Inflammatory macrophage treated with lipopolysaccharide for 1 hour (primary cell): Measurements from ENCODE around the gene EIF4H.

ENCODE experiments used
- DNase-seq, 2 donors: peaks; one replicate each; pipeline ENCODE4 v3.0.0-alpha.2; 2020 to 2022

EIF4H gene

GRCh38 chr7:74228951-74229900 is 55.1 kb downstream of the EIF4H start:
- peak; percentile 66 to 67 for DNase-seq

- DNase-seq = peak; percentile 84 to 92
Measured at GRCh38 chr7:74230446-74231231, 56.5 kb downstream of the EIF4H start.

GRCh38 chr7:74231232-74231590 is 57.1 kb downstream of the EIF4H start:
- peak; percentile 13 to 47 for DNase-seq

- DNase-seq = no peak
Measured at GRCh38 chr7:74233655-74234285, 59.6 kb downstream of the EIF4H start.

GRCh38 chr7:74235518-74236268 is 61.5 kb downstream of the EIF4H start:
- no peak for DNase-seq

GRCh38 chr7:74236284-74236683 is 62.1 kb downstream of the EIF4H start:
- no peak for DNase-seq

GRCh38 chr7:74240482-74240881 is 66.3 kb downstream of the EIF4H start:
- DNase-seq = no peak

- DNase-seq = no peak
Measured at GRCh38 chr7:74242122-74242443, 67.9 kb downstream of the EIF4H start.

GRCh38 chr7:74246497-74246896 is 72.3 kb downstream of the EIF4H start:
- DNase-seq = no peak
